GM10248 (cell line): ENCODE data around the gene EFNA3.

Experiments
- CTCF ChIA-PET: fragments of 300-600 bp; sonication (Branson Sonifier 250); formaldehyde crosslinking; extraction: SDS; loops from one replicate; lab custom pipeline; 2021; ENCODE audit warnings: antibody characterized with exemption; lab: Yijun Ruan, JAX
- POLR2A ChIA-PET: fragments of 350-650 bp; sonication (Branson Sonifier 250); formaldehyde crosslinking; extraction: SDS; loops from one replicate; lab custom pipeline; 2020; ENCODE audit warnings: antibody characterized with exemption; lab: Yijun Ruan, JAX
- DNase-seq: peaks from one replicate; pipeline ENCODE4 v3.0.0; 2012; ENCODE audit errors: extremely low spot score
- TF ChIP-seq, protein P1 (sequence below): IDR thresholded peaks from 2 replicates; pipeline ENCODE4 v1.5.1; 2012; ENCODE audit warnings: mild to moderate bottlenecking, low read depth; ENCODE audit errors: extremely low read depth, missing control alignments, control extremely low read depth

Gene EFNA3

DNA sequence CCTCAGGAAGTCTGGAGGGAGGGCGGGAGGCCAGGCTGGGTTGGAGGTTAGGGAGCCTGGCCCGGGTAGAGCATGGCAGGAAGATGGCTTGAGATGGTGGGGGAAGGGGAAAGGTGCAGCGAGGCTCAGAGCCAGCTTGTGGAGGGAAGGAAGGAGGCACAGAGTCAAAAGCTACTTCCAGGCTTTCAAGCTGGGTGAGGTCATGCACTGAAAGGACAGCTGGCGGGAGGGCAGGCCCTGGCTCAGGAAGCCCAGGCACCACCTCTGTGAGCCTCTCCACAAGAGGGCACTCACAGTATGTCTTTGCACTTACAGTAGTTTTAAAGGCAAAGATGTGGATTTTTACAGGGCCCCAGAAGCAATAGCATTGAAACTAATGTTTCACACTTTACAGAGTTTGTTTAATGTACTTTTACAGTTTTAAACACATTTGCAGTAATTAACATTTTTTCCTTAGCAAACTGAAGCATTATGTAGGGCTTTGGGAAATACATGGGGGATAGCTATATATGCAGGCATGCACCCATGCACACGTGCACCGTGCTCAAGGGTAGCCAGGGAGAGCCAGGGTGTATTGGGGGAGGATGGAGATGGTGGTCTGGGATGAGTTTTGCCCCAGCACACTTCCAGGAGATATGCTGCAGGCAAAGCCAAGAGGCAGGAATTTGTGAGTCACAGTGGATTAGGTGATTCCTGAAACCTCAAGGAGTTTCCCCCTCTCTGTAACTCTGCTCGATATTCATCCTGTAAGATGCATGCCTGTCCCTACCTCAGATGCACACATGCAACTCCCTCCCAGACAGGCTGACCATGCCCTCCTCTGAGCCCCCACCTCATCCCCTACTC, 33.6 kb upstream of the EFNA3 start:
- DNase-seq = peak; percentile 81
- CTCF ChIA-PET = interaction anchor here (1.1 to 20.4 kb wide), 17 partner anchors 9 to 485 kb away, joined by 3 to 285 read pairs (median 5); partner anchors contain the start of genes DCST1, DCST2, EFNA3 and EFNA4
- POLR2A ChIA-PET = interaction anchor here (0.6 kb wide), 1 partner anchor 32 kb away, joined by 3 read pairs; no protein-coding TSS in a partner anchor
- TF ChIP-seq, protein P1, sequence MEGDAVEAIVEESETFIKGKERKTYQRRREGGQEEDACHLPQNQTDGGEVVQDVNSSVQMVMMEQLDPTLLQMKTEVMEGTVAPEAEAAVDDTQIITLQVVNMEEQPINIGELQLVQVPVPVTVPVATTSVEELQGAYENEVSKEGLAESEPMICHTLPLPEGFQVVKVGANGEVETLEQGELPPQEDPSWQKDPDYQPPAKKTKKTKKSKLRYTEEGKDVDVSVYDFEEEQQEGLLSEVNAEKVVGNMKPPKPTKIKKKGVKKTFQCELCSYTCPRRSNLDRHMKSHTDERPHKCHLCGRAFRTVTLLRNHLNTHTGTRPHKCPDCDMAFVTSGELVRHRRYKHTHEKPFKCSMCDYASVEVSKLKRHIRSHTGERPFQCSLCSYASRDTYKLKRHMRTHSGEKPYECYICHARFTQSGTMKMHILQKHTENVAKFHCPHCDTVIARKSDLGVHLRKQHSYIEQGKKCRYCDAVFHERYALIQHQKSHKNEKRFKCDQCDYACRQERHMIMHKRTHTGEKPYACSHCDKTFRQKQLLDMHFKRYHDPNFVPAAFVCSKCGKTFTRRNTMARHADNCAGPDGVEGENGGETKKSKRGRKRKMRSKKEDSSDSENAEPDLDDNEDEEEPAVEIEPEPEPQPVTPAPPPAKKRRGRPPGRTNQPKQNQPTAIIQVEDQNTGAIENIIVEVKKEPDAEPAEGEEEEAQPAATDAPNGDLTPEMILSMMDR = peak; percentile 67

GRCh38 chr1:155048449-155049334, 29.9 kb upstream of the EFNA3 start:
- no peak for DNase-seq
- ChIA-PET CTCF (interaction anchor here (0.7 to 20.4 kb wide), 10 partner anchors 8 to 489 kb away, joined by 3 to 285 read pairs (median 6); partner anchors contain the start of genes EFNA4 and KRTCAP2), POLR2A (no interaction called here)
- TF ChIP-seq, protein P1 = no peak

- ChIA-PET POLR2A (no interaction called here), CTCF (interaction anchor here (1.0 to 20.4 kb wide), 14 partner anchors 9 to 497 kb away, joined by 3 to 285 read pairs (median 5); partner anchors contain the start of genes EFNA4, KRTCAP2, PMVK and SHC1)
- no peak for DNase-seq
These were observed 28.7 kb upstream of the EFNA3 start for GRCh38 chr1:155049651-155050559.

DNA sequence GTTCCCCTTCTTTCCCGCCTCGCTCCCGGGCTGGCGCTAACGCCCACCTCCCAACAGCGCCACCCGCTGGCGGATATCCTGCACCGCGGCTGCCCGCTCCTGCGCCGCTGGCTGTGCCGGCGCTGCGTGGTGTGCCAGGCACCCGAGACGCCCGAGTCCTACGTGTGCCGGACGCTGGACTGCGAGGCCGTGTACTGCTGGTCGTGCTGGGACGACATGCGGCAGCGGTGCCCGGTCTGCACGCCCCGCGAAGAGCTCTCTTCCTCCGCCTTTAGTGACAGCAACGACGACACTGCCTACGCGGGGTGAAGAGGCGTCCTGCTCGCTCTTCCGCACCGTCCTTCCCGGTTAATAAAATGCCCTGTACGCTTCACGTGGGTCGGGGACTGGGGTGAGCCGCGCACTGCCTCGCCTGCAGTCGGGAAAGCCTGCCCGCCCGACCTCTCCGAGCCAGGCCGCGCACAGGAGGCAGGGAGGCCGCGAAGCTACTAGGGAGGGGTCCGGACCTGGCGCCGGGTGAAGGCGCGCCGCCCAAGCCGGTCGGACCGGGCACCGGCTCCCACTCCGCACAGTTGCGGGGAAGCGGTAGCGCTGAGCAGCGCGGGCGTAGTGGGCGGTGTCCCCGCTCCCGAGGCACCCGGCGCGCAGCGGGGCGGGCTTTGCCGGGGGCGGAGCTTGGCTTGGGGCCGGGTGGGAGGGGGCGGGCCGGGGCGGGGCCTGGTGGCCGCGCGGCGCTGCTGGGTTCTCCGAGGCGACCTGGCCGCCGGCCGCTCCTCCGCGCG, 27.9 kb upstream of the EFNA3 start, which contains the start of gene ADAM15:
Gene ADAM15, plus strand, starts transcription at position 757 of the 782 bp plus-strand sequence. CDS start 71 bp downstream, outside the sequence.
- TF ChIP-seq, protein P1 = peak; percentile 94
- ChIA-PET CTCF (interaction anchor here (0.8 to 20.4 kb wide), 32 partner anchors 9 to 564 kb away, joined by 3 to 285 read pairs (median 4); partner anchors contain the start of genes DCST1, DCST2, EFNA3 and EFNA4), POLR2A (interaction anchor here (0.7 to 0.8 kb wide), 4 partner anchors 12 to 1787 kb away, joined by 3 to 5 read pairs (median 4); no protein-coding TSS in a partner anchor)
- peak; percentile 99 for DNase-seq

More at GRCh38 chr1:155049651-155050559, 28.7 kb upstream of the EFNA3 start:
- TF ChIP-seq, protein P1 = no peak

GRCh38 chr1:155051342-155051776, 27.3 kb upstream of the EFNA3 start:
- ChIA-PET POLR2A (interaction anchor here (0.7 to 0.8 kb wide), 4 partner anchors 12 to 1786 kb away, joined by 3 to 5 read pairs (median 4); no protein-coding TSS in a partner anchor), CTCF (interaction anchor here (0.8 to 20.4 kb wide), 31 partner anchors 9 to 565 kb away, joined by 3 to 285 read pairs (median 5); partner anchors contain the start of genes DCST1, DCST2, EFNA3 and EFNA4)
- TF ChIP-seq, protein P1 = no peak
- no peak for DNase-seq
